Uterus (tissue), 2 donors: Measurements from ENCODE around the gene HIVEP2.

Source experiments
- POLR2A ChIP-seq, 2 donors: fragments of 450-650 bp; IDR thresholded peaks; one replicate each; pipeline ENCODE4 v1.6.1; 2016; ENCODE audit warnings: antibody characterized with exemption in 2 of 2, mild to moderate bottlenecking in 1 of 2, moderate library complexity in 1 of 2
- TF ChIP-seq, protein P1 (sequence below), 4 experiments: fragments of 200-600 bp in 2 of 4; fragments of 450-650 bp in 2 of 4; sonication (generic) in 2 of 4; IDR thresholded peaks; one replicate each; pipeline ENCODE4 v1.5.1; 2016 to 2019; ENCODE audit warnings: antibody characterized with exemption in 4 of 4, mild to moderate bottlenecking in 2 of 4, moderate library complexity in 1 of 4

DNA sequence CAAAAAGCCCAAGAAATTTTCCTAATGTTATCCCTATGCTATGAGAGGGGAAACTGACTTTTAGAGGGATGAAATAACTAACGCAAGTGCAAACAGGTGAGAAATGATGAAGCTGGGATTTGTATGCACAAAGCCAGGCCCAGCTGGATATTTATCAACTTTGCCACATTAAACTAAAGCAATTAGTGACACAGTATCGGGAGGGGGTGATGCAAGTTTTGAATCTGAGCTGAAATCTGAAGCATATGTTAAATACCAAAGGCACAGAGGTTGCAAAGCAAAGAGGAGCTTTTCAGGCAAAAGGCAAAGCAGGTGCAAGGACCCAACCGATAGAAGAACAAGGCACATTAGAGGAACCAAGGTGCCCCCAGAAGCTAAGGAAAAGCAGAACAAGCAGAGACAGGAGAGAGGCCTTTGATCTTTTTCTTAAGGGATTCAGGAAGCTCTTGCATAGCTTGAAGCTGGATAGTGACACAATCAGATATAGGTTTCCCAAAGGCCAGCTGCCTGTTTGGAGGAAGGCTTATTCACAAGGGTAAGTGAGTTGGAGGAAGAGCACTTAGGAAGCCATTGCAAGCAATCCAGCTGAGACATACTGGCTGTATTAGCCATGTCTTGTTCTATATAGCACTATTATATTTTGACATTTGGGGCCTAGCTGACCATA, 207.5 kb downstream of the HIVEP2 start:
- TF ChIP-seq, protein P1, sequence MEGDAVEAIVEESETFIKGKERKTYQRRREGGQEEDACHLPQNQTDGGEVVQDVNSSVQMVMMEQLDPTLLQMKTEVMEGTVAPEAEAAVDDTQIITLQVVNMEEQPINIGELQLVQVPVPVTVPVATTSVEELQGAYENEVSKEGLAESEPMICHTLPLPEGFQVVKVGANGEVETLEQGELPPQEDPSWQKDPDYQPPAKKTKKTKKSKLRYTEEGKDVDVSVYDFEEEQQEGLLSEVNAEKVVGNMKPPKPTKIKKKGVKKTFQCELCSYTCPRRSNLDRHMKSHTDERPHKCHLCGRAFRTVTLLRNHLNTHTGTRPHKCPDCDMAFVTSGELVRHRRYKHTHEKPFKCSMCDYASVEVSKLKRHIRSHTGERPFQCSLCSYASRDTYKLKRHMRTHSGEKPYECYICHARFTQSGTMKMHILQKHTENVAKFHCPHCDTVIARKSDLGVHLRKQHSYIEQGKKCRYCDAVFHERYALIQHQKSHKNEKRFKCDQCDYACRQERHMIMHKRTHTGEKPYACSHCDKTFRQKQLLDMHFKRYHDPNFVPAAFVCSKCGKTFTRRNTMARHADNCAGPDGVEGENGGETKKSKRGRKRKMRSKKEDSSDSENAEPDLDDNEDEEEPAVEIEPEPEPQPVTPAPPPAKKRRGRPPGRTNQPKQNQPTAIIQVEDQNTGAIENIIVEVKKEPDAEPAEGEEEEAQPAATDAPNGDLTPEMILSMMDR (IDR thresholded peaks at IDR 0.05): no peak
- TF ChIP-seq POLR2A (IDR thresholded peaks at IDR 0.05): no peak
